GM12878 (cell line): Measurements from ENCODE around the gene GAREM1.

Source experiments
- CTCF ChIP-seq, 3 experiments: IDR thresholded peaks in 2 of 3; conservative IDR thresholded peaks in 1 of 3; 2 replicates each; pipeline ENCODE4 v1.5.1; 2011; ENCODE audit warnings: low read depth in 3 of 3, low read length in 3 of 3, mild to moderate bottlenecking in 3 of 3, control low read depth in 2 of 3, moderate library complexity in 2 of 3, inconsistent platforms in 1 of 3, mixed read lengths in 1 of 3; ENCODE audit not compliant: control insufficient read depth in 2 of 3, insufficient read depth in 1 of 3; ENCODE audit errors: extremely low read depth in 1 of 3
- POLR2AphosphoS5 ChIP-seq: IDR thresholded peaks from 2 replicates; pipeline ENCODE4 v1.6.1; 2011; ENCODE audit warnings: mild to moderate bottlenecking, low read length, inconsistent platforms

- TF ChIP-seq CTCF (IDR thresholded peaks at IDR 0.05 in 2 of 3, conservative IDR thresholded peaks at IDR 0.05 in 1 of 3; ENCODE audit: control insufficient read depth in 2 of 3, extremely low read depth in 1 of 3, insufficient read depth in 1 of 3, low read depth in 3 of 3, low read length in 3 of 3) (no peak), POLR2AphosphoS5 (no peak)
Measured at GRCh38 chr18:32454593-32454992, 16.1 kb downstream of the GAREM1 start.
